Sigmoid colon (tissue), 4 donors: ENCODE measurements around the gene SFT2D3.

ENCODE experiments used
- POLR2A ChIP-seq, 2 donors: fragments of 450-650 bp; IDR thresholded peaks; one replicate each; pipeline ENCODE4 v1.6.1; 2016; ENCODE audit warnings: antibody characterized with exemption in 2 of 2, mild to moderate bottlenecking in 2 of 2, moderate library complexity in 2 of 2
- POLR2AphosphoS5 ChIP-seq, 4 donors: sonication (generic); formaldehyde crosslinking; IDR thresholded peaks; one replicate each; pipeline ENCODE4 v1.6.1; 2017; ENCODE audit warnings: antibody characterized with exemption in 4 of 4
- TF ChIP-seq, protein P1 (sequence below), 4 experiments: fragments of 450-650 bp in 3 of 4; fragments of 200-600 bp in 1 of 4; IDR thresholded peaks; one replicate each; pipeline ENCODE4 v1.5.1; 2016 to 2019; ENCODE audit warnings: antibody characterized with exemption in 4 of 4, mild to moderate bottlenecking in 3 of 4, moderate library complexity in 2 of 4

DNA sequence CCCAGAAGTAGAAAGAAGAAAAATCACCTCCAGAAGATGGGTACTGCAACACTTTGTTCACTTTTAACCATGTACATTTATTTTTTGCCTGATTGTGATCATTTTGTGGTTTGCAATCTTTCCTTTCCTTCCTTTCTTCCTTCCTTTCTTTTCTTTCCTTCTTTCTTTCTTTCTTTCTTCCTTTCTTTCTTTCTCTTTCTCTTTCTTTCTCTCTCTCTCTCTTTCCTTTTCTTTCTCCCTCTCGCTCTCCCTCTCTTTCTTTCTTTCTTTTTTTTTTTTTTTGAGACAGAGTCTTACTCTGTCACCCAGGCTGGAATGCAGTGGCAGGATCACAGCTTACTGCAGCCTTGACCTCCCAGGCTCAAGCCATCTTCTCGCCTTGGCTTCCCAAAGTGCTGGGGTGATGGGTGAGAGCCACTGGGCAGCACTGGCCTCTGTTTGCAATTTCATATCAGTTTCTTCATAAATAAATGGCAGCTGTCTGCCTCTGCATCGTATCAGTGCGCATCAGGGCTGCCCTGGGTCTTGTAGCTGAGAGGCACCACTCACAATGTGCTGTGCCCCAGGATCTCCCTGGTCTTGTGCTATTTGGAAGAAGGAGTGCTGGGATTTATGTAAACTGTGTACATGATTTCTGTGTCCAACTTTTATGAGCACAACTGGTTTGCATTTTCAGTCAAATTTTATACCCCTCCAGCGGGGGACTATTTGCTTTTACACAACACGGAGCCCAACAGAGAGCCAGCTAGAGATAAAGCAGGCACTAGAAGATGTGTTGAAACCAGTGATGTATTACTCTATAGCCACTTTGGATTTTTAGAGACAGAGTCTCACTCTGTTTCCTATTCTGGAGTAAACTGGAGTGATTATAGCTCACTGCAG is 19.1 kb upstream of the SFT2D3 start:
- TF ChIP-seq, protein P1, sequence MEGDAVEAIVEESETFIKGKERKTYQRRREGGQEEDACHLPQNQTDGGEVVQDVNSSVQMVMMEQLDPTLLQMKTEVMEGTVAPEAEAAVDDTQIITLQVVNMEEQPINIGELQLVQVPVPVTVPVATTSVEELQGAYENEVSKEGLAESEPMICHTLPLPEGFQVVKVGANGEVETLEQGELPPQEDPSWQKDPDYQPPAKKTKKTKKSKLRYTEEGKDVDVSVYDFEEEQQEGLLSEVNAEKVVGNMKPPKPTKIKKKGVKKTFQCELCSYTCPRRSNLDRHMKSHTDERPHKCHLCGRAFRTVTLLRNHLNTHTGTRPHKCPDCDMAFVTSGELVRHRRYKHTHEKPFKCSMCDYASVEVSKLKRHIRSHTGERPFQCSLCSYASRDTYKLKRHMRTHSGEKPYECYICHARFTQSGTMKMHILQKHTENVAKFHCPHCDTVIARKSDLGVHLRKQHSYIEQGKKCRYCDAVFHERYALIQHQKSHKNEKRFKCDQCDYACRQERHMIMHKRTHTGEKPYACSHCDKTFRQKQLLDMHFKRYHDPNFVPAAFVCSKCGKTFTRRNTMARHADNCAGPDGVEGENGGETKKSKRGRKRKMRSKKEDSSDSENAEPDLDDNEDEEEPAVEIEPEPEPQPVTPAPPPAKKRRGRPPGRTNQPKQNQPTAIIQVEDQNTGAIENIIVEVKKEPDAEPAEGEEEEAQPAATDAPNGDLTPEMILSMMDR (IDR thresholded peaks at IDR 0.05): no peak
- TF ChIP-seq POLR2A (IDR thresholded peaks at IDR 0.05): peak in 1 of 2 donors; percentile 49
- TF ChIP-seq POLR2AphosphoS5 (IDR thresholded peaks at IDR 0.05): peak; percentile 76 to 93 (median 91)
